Motor neuron (in vitro differentiated cells): Measurements from ENCODE around the gene MDM4. TPM values are rescaled to one million over a fixed set of nuclear protein-coding genes. Genes with fewer than 3 reads are reported as not detected.
"Not testable (repeated sequence)": the region's sequence is repeated elsewhere in the genome, so short reads cannot be mapped to it uniquely, and the experiment has no call there.

Source experiments
- ATAC-seq, 8 experiments: fragments of 200-7000 bp; cut with Tn5 transposase; replicated peaks in 6 of 8; 2 replicates each; pipeline ENCODE4 v1.8.0; 2021; ENCODE audit warnings: mild to moderate bottlenecking in 8 of 8, moderate library complexity in 8 of 8
- H3K27ac ChIP-seq, 2 donors: fragments of 250-450 bp; sonication (Bioruptor Pico); 2 replicates each; pipeline ENCODE4 v1.9.0; 2021; ENCODE audit warnings: antibody characterized with exemption in 2 of 2, mild to moderate bottlenecking in 2 of 2, moderate library complexity in 1 of 2
- H3K4me1 ChIP-seq, 2 donors: fragments of 250-450 bp; sonication (Bioruptor Pico); replicated peaks in 1 of 2; 2 replicates each; pipeline ENCODE4 v1.6.1; 2021; ENCODE audit warnings: antibody characterized with exemption in 2 of 2, mild to moderate bottlenecking in 2 of 2, moderate library complexity in 1 of 2
- H3K4me3 ChIP-seq, 5 donors: fragments of 250-450 bp; sonication (Bioruptor Pico); 2 replicates each; pipeline ENCODE4 v1.9.0; 2021; ENCODE audit warnings: antibody characterized with exemption in 5 of 5, mild to moderate bottlenecking in 5 of 5, moderate library complexity in 4 of 5
- WGBS, 10 experiments: fragments of 450-650 bp; shearing (Covaris generic); methylation state at CpG; one replicate each; pipeline ENCODE4 v1.0.0; 2022; 5-methylcytosine and 5-hydroxymethylcytosine counted together
- in situ Hi-C, 9 experiments: fragments of 400-800 bp; cut with MboI; loops; one replicate each; pipeline ENCODE4 v1.15.0; 2021; ENCODE audit warnings: low sequenced_read_pairs in 9 of 9, low pct_unique_long_range_greater_than_20kb in 2 of 9; ENCODE audit not compliant: unreplicated experiment in 9 of 9
- total RNA-seq, 8 experiments: library from RNA; unstranded; fragments of 300-600 nt; gene quantifications; 2 replicates each; pipeline versions ENCODE4 v1.2.3 to v1.2.4, GENCODE V29; 2022

The MDM4 gene
- total RNA-seq, 8 experiments from 2014 or later: 28.7 to 139 (median 40.1) TPM

GRCh38 chr1:204558467-204558866, 42.3 kb downstream of the MDM4 start:
- peak in 1 of 8 experiments; percentile 14 for ATAC-seq
- in situ Hi-C loops: loop anchor here in 7 of 9 experiments (25.0 kb wide), 4 partner anchors 204 to 679 kb away; partner anchors contain the start of gene TMCC2 (in 1 of the 7)
- H3K4me1 ChIP-seq: peaks cover 4 to 7% of the 10 kb centered on the region in 2 donors
- 75 to 88% (median 83%) methylated on average over 1 to 2 of the region's 2 CpGs; no CpG with 5 or more reads in 4 of the 10 experiments for WGBS, 10 experiments
- no peak overlapping the region for H3K27ac ChIP-seq
- no peak overlapping the region for H3K4me3 ChIP-seq

- in situ Hi-C loops: loop anchor here (5.0 to 25.0 kb wide), 7 partner anchors 202 to 677 kb away; partner anchors contain the start of gene TMCC2 (in 1 of the 9)
- ATAC-seq, H3K4me1 ChIP-seq, H3K27ac ChIP-seq, H3K4me3 ChIP-seq: not testable (repeated sequence)
- WGBS, 10 experiments: 65 to 100% (median 90%) methylated on average over 1 to 6 of the region's 6 CpGs
Observed at GRCh38 chr1:204560002-204560401, 43.8 kb downstream of the MDM4 start.

GRCh38 chr1:204560590-204561150, 44.5 kb downstream of the MDM4 start:
- H3K4me1 ChIP-seq: peaks cover 6 to 7% of the 10 kb centered on the region in 2 donors
- in situ Hi-C loops: loop anchor here (5.0 to 25.0 kb wide), 7 partner anchors 202 to 677 kb away; partner anchors contain the start of gene TMCC2 (in 1 of the 9)
- ATAC-seq: peak; percentile 26 to 87 (median 59)
- H3K4me3 ChIP-seq: no peak overlapping the region
- no peak overlapping the region for H3K27ac ChIP-seq

GRCh38 chr1:204562075-204562990, 46.1 kb downstream of the MDM4 start:
- no peak overlapping the region for H3K4me3 ChIP-seq
- no peak overlapping the region for H3K27ac ChIP-seq
- WGBS, 10 experiments: 80 to 100% (median 92%) methylated on average over 1 to 17 of the region's 37 CpGs; no CpG with 5 or more reads in 3 of the 10 experiments
- ATAC-seq: no peak
- H3K4me1 ChIP-seq: peaks cover 21 to 22% of the 10 kb centered on the region in 2 donors
- in situ Hi-C loops: loop anchor here (5.0 to 25.0 kb wide), 7 partner anchors 200 to 675 kb away; partner anchors contain the start of gene TMCC2 (in 1 of the 9)

- no peak overlapping the region for H3K4me3 ChIP-seq
- 80 to 100% (median 82%) methylated on average over 2 to 4 of the region's 4 CpGs; no CpG with 5 or more reads in 3 of the 10 experiments for WGBS, 10 experiments
- peaks cover 23 to 28% of the 10 kb centered on the region in 2 donors for H3K4me1 ChIP-seq
- H3K27ac ChIP-seq: no peak overlapping the region
- no peak for ATAC-seq
- in situ Hi-C loops: loop anchor here (5.0 to 25.0 kb wide), 7 partner anchors 199 to 674 kb away; partner anchors contain the start of gene TMCC2 (in 1 of the 9)
Observed at GRCh38 chr1:204563307-204563706, 47.1 kb downstream of the MDM4 start.

- peaks cover 27 to 31% of the 10 kb centered on the region in 2 donors for H3K4me1 ChIP-seq
- H3K27ac ChIP-seq: no peak overlapping the region
- 53 to 100% (median 87%) methylated on average over 1 to 3 of the region's 3 CpGs; no CpG with 5 or more reads in 4 of the 10 experiments for WGBS, 10 experiments
- no peak for ATAC-seq
- in situ Hi-C loops: loop anchor here (5.0 to 25.0 kb wide), 7 partner anchors 199 to 674 kb away; partner anchors contain the start of gene TMCC2 (in 1 of the 9)
- no peak overlapping the region for H3K4me3 ChIP-seq
Observed at GRCh38 chr1:204563780-204564179, 47.6 kb downstream of the MDM4 start.

GRCh38 chr1:204564835-204565234, 48.6 kb downstream of the MDM4 start:
- no peak for ATAC-seq
- no peak overlapping the region for H3K4me3 ChIP-seq
- peaks cover 35 to 40% of the 10 kb centered on the region in 2 donors for H3K4me1 ChIP-seq
- 68 to 100% (median 80%) methylated on average over 1 to 4 of the region's 4 CpGs; no CpG with 5 or more reads in 1 of the 10 experiments for WGBS, 10 experiments
- in situ Hi-C loops: loop anchor here (5.0 to 25.0 kb wide), 7 partner anchors 197 to 672 kb away; partner anchors contain the start of gene TMCC2 (in 1 of the 9)
- H3K27ac ChIP-seq: no peak overlapping the region

GRCh38 chr1:204565617-204566582, 49.7 kb downstream of the MDM4 start:
- ATAC-seq: peak; percentile 80 to 95 (median 86)
- in situ Hi-C loops: loop anchor here (10.0 to 25.0 kb wide), 6 partner anchors 196 to 671 kb away; partner anchors contain the start of gene TMCC2 (in 1 of the 9)
- no peak overlapping the region for H3K27ac ChIP-seq

GRCh38 chr1:204566583-204566955, 50.4 kb downstream of the MDM4 start:
- H3K4me1 ChIP-seq: peaks cover 36 to 40% of the 10 kb centered on the region in 2 donors
- 51 to 100% (median 80%) methylated on average over 1 to 5 of the region's 6 CpGs; no CpG with 5 or more reads in 1 of the 10 experiments for WGBS, 10 experiments
- in situ Hi-C loops: loop anchor here (10.0 to 25.0 kb wide), 6 partner anchors 196 to 671 kb away; partner anchors contain the start of gene TMCC2 (in 1 of the 9)
- no peak overlapping the region for H3K4me3 ChIP-seq
- no peak for ATAC-seq
- H3K27ac ChIP-seq: no peak overlapping the region

More at GRCh38 chr1:204565617-204566582, 49.7 kb downstream of the MDM4 start:
- peaks cover 35 to 36% of the 10 kb centered on the region in 2 donors for H3K4me1 ChIP-seq
- 0 to 53% (median 15%) methylated on average over 1 to 13 of the region's 13 CpGs for WGBS, 10 experiments
- H3K4me3 ChIP-seq: peak overlapping the region in 1 of 5 donors; percentile 0

- H3K4me3 ChIP-seq: no peak overlapping the region
- in situ Hi-C loops: loop anchor here (10.0 to 25.0 kb wide), 6 partner anchors 195 to 670 kb away; partner anchors contain the start of gene TMCC2 (in 1 of the 9)
- no peak overlapping the region for H3K27ac ChIP-seq
- ATAC-seq: no peak
- WGBS, 10 experiments: 74 to 100% (median 100%) methylated on average over 1 to 5 of the region's 5 CpGs; no CpG with 5 or more reads in 1 of the 10 experiments
- peaks cover 37 to 45% of the 10 kb centered on the region in 2 donors for H3K4me1 ChIP-seq
Observed at GRCh38 chr1:204567071-204567470, 50.9 kb downstream of the MDM4 start.

GRCh38 chr1:204568576-204569315, 52.5 kb downstream of the MDM4 start:
- peaks cover 54 to 59% of the 10 kb centered on the region in 2 donors for H3K4me1 ChIP-seq
- 47 to 100% (median 79%) methylated on average over 1 to 9 of the region's 9 CpGs; no CpG with 5 or more reads in 1 of the 10 experiments for WGBS, 10 experiments
- ATAC-seq: peak in 5 of 8 experiments; percentile 21 to 51 (median 46)
- H3K4me3 ChIP-seq: no peak overlapping the region
- in situ Hi-C loops: loop anchor here (10.0 to 25.0 kb wide), 6 partner anchors 194 to 669 kb away; partner anchors contain the start of gene TMCC2 (in 1 of the 9)
- H3K27ac ChIP-seq: peak overlapping the region; percentile 39 to 62
